HEK293 (cell line): ENCODE measurements around the gene GAL.
"Not testable (repeated sequence)": the region's sequence is repeated elsewhere in the genome, so short reads cannot be mapped to it uniquely, and the experiment has no call there.

Experiments used
- BCL6B ChIP-seq: fragments of 450-650 bp; formaldehyde crosslinking; IDR thresholded peaks from 2 replicates; pipeline ENCODE4 v1.5.1; 2017; ENCODE audit warnings: missing biosample characterization, missing genetic modification characterization
- PRDM10 ChIP-seq: fragments of 450-650 bp; formaldehyde crosslinking; IDR thresholded peaks from 2 replicates; pipeline ENCODE4 v1.5.1; 2016; ENCODE audit warnings: missing biosample characterization, missing genetic modification characterization
- SETDB1 ChIP-seq: IDR thresholded peaks from one replicate; pipeline ENCODE4 v1.6.1; 2017; ENCODE audit warnings: mild to moderate bottlenecking, low read length, moderate library complexity, mixed read lengths; ENCODE audit not compliant: insufficient read length
- SP7 ChIP-seq: fragments of 450-650 bp; formaldehyde crosslinking; IDR thresholded peaks from 2 replicates; pipeline ENCODE4 v1.5.1; 2016; ENCODE audit warnings: missing biosample characterization, missing genetic modification characterization
- ZNF121 ChIP-seq: fragments of 450-650 bp; formaldehyde crosslinking; IDR thresholded peaks from 2 replicates; pipeline ENCODE4 v1.5.1; 2016; ENCODE audit warnings: missing biosample characterization, missing genetic modification characterization
- ZNF146 ChIP-seq: fragments of 450-650 bp; formaldehyde crosslinking; IDR thresholded peaks from 2 replicates; pipeline ENCODE4 v1.5.1; 2016; ENCODE audit warnings: missing biosample characterization, missing genetic modification characterization
- ZNF174 ChIP-seq: fragments of 450-650 bp; formaldehyde crosslinking; IDR thresholded peaks from 2 replicates; pipeline ENCODE4 v1.5.0; 2017; ENCODE audit warnings: missing biosample characterization, mild to moderate bottlenecking, missing genetic modification characterization
- ZNF354C ChIP-seq: fragments of 450-650 bp; formaldehyde crosslinking; IDR thresholded peaks from 2 replicates; pipeline ENCODE4 v1.5.1; 2016; ENCODE audit warnings: missing biosample characterization, missing genetic modification characterization, low read depth, borderline replicate concordance
- ZNF391 ChIP-seq: fragments of 450-650 bp; formaldehyde crosslinking; IDR thresholded peaks from 2 replicates; pipeline ENCODE4 v1.5.1; 2016; ENCODE audit warnings: low read depth, missing biosample characterization, missing genetic modification characterization, borderline replicate concordance
- ZNF530 ChIP-seq: fragments of 450-650 bp; formaldehyde crosslinking; IDR thresholded peaks from 2 replicates; pipeline ENCODE4 v1.5.1; 2016; ENCODE audit warnings: low read depth, missing biosample characterization, missing genetic modification characterization
- ZNF629 ChIP-seq: fragments of 450-650 bp; formaldehyde crosslinking; IDR thresholded peaks from 2 replicates; pipeline ENCODE4 v1.5.1; 2017; ENCODE audit warnings: missing biosample characterization, missing genetic modification characterization
- ZNF76 ChIP-seq: fragments of 450-650 bp; formaldehyde crosslinking; IDR thresholded peaks from 2 replicates; pipeline ENCODE4; 2016; ENCODE audit warnings: low read depth, missing biosample characterization, missing genetic modification characterization, borderline replicate concordance
- TF ChIP-seq, protein P1 (sequence below): fragments of 450-650 bp; formaldehyde crosslinking; IDR thresholded peaks from 2 replicates; pipeline ENCODE4 v1.5.1; 2016; ENCODE audit warnings: missing biosample characterization, missing genetic modification characterization
- TF ChIP-seq, protein P2 (sequence below): fragments of 450-650 bp; formaldehyde crosslinking; IDR thresholded peaks from 2 replicates; pipeline ENCODE4 v1.5.1; 2016; ENCODE audit warnings: missing biosample characterization, missing genetic modification characterization

DNA sequence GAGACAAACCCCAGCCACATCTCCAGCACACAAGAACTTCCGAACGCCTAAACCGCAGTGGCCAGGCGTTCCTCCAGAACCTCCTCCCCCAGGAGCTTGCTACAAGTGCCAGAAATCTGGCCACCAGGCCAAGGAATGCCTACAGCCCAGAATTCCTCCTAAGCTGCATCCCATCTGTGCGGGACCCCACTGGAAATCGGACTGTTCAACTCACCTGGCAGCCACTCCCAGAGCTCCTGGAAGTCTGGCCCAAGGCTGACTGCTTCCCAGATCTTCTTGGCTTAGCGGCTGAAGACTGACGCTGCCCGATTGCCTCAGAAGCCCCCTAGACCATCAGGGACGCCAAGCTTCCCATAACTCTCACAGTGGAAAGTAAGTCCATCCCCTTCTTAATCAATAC, 48.5 kb upstream of the GAL start:
- not testable (repeated sequence) for TF ChIP-seq SP7 (tag by site-specific recombination); BCL6B (tag by site-specific recombination); PRDM10 (tag by site-specific recombination); ZNF530 (tag by site-specific recombination); SETDB1; ZNF76 (tag by site-specific recombination); ZNF174 (tag by site-specific recombination); ZNF121; ZNF146 (tag by site-specific recombination); ZNF629; ZNF391 (tag by site-specific recombination); ZNF354C
- TF ChIP-seq, protein P1, sequence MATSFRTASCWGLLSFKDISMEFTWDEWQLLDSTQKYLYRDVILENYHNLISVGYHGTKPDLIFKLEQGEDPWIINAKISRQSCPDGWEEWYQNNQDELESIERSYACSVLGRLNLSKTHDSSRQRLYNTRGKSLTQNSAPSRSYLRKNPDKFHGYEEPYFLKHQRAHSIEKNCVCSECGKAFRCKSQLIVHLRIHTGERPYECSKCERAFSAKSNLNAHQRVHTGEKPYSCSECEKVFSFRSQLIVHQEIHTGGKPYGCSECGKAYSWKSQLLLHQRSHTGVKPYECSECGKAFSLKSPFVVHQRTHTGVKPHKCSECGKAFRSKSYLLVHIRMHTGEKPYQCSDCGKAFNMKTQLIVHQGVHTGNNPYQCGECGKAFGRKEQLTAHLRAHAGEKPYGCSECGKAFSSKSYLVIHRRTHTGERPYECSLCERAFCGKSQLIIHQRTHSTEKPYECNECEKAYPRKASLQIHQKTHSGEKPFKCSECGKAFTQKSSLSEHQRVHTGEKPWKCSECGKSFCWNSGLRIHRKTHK (tag by site-specific recombination): not testable (repeated sequence)
- TF ChIP-seq, protein P2, sequence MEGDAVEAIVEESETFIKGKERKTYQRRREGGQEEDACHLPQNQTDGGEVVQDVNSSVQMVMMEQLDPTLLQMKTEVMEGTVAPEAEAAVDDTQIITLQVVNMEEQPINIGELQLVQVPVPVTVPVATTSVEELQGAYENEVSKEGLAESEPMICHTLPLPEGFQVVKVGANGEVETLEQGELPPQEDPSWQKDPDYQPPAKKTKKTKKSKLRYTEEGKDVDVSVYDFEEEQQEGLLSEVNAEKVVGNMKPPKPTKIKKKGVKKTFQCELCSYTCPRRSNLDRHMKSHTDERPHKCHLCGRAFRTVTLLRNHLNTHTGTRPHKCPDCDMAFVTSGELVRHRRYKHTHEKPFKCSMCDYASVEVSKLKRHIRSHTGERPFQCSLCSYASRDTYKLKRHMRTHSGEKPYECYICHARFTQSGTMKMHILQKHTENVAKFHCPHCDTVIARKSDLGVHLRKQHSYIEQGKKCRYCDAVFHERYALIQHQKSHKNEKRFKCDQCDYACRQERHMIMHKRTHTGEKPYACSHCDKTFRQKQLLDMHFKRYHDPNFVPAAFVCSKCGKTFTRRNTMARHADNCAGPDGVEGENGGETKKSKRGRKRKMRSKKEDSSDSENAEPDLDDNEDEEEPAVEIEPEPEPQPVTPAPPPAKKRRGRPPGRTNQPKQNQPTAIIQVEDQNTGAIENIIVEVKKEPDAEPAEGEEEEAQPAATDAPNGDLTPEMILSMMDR (tag by site-specific recombination): not testable (repeated sequence)
